ENCODE measurements around the gene RILP. TPM values are rescaled to one million over a fixed set of nuclear protein-coding genes. Genes with fewer than 3 reads are reported as not detected.

Gene RILP
- total RNA-seq, 2 donors from 2014 or later, result 21.0 to 68.2 TPM

- no peak for TF ChIP-seq CTCF (IDR thresholded peaks at IDR 0.05)
- no peak for TF ChIP-seq POLR2A (IDR thresholded peaks at IDR 0.05)
- intact Hi-C loops (cut with DNase I), result loop anchor here (5.0 kb wide), 1 partner anchor 58 kb away; no protein-coding TSS in a partner anchor
- Histone ChIP-seq H3K9me3 (no peaks in the 10 kb centered on the region), H3K27ac (no peak overlapping the region), H3K4me1 (peaks cover 20% of the 10 kb centered on the region), H3K4me3 (no peak overlapping the region), H3K36me3 (replicated peaks in 1 of 2; ENCODE audit: insufficient read depth in 1 of 2, low read depth in 2 of 2) (no peaks in the 10 kb centered on the region), H3K27me3 (no peaks in the 10 kb centered on the region)
- 61 to 67% methylated on average over 4 of the region's 4 CpGs for WGBS, 2 donors
- no peak for ATAC-seq
- no peak for DNase-seq
These were observed 19.0 kb downstream of the RILP start for GRCh38 chr17:1630662-1631061.

- H3K36me3 ChIP-seq (replicated peaks in 1 of 2; ENCODE audit: insufficient read depth in 1 of 2, low read depth in 2 of 2), result no peaks in the 10 kb centered on the region
- H3K27ac ChIP-seq, result peak overlapping the region; percentile 82 to 93 (median 87)
- ATAC-seq, result peak; percentile 18
- no peaks in the 10 kb centered on the region for H3K27me3 ChIP-seq
- 3 to 9% methylated on average over 7 to 45 of the region's 45 CpGs for WGBS, 2 donors
- H3K9me3 ChIP-seq, result no peaks in the 10 kb centered on the region
- intact Hi-C loops (cut with DNase I), result loop anchor here (5.0 kb wide), 1 partner anchor 57 kb away; no protein-coding TSS in a partner anchor
- TF ChIP-seq CTCF (IDR thresholded peaks at IDR 0.05) (peak; percentile 44 to 88 (median 67)), POLR2A (IDR thresholded peaks at IDR 0.05) (no peak)
- H3K4me3 ChIP-seq, result peak overlapping the region; percentile 48 to 55
- H3K4me1 ChIP-seq, result peaks cover 20% of the 10 kb centered on the region
- DNase-seq, result peak; percentile 68 to 76 (median 74)
These were observed 20.0 kb downstream of the RILP start for GRCh38 chr17:1629504-1630310.

GRCh38 chr17:1628856-1629503, 20.7 kb downstream of the RILP start:
- intact Hi-C loops (cut with DNase I), result no loop called here
- Histone ChIP-seq H3K9me3 (no peaks in the 10 kb centered on the region), H3K4me1 (peaks cover 20% of the 10 kb centered on the region), H3K27me3 (no peaks in the 10 kb centered on the region), H3K27ac (peak overlapping the region; percentile 82 to 93 (median 87)), H3K36me3 (replicated peaks in 1 of 2; ENCODE audit: insufficient read depth in 1 of 2, low read depth in 2 of 2) (no peaks in the 10 kb centered on the region), H3K4me3 (peak overlapping the region; percentile 48 to 55)
- peak; percentile 88 for ATAC-seq
- 0 to 1% methylated on average over 7 to 64 of the region's 77 CpGs for WGBS, 2 donors
- TF ChIP-seq CTCF (IDR thresholded peaks at IDR 0.05) (peak in 3 of 7 experiments; percentile 13 to 51 (median 48)), POLR2A (IDR thresholded peaks at IDR 0.05) (peak; percentile 47 to 62 (median 57))
- peak; percentile 90 to 95 (median 94) for DNase-seq

- intact Hi-C loops (cut with DNase I), result no loop called here
These were observed 21.4 kb downstream of the RILP start, which contains the start of gene SLC43A2 for GRCh38 chr17:1627982-1628855. TSS of gene SLC43A2 (minus strand) at chr17:1628834. CDS start at chr17:1627874, 960 bp downstream.

More at GRCh38 chr17:1627982-1628855, 21.4 kb downstream of the RILP start, which contains the start of gene SLC43A2:
- H3K9me3 ChIP-seq, result no peaks in the 10 kb centered on the region
- peaks cover 20% of the 10 kb centered on the region for H3K4me1 ChIP-seq
- H3K4me3 ChIP-seq, result peak within 1 kb of the TSS; percentile 48 to 55
- TF ChIP-seq CTCF (IDR thresholded peaks at IDR 0.05) (no peak), POLR2A (IDR thresholded peaks at IDR 0.05) (peak in 2 of 3 donors; percentile 65 to 73)
- H3K27me3 ChIP-seq, result no peaks in the 10 kb centered on the region
- peak within 1 kb of the TSS; percentile 82 to 93 (median 87) for H3K27ac ChIP-seq
- DNase-seq (peak; percentile 77 to 85 (median 79)), ATAC-seq (peak; percentile 83)
- WGBS, 2 donors, result 0 to 1% methylated on average over 30 to 78 of the region's 95 CpGs
- H3K36me3 ChIP-seq (replicated peaks in 1 of 2; ENCODE audit: insufficient read depth in 1 of 2, low read depth in 2 of 2), result no peaks in the 10 kb centered on the region
